GM11168 (cell line): Measurements from ENCODE around the gene SLIT3.
"Not testable (repeated sequence)": the region's sequence is repeated elsewhere in the genome, so short reads cannot be mapped to it uniquely, and the experiment has no call there.

Experiments
- in situ Hi-C: fragments of 300-500 bp; cut with MboI; formaldehyde crosslinking; loops from one replicate; pipeline ENCODE4 v1.12.0; 2022; ENCODE audit warnings: low sequenced_read_pairs; ENCODE audit not compliant: unreplicated experiment

Gene SLIT3

DNA sequence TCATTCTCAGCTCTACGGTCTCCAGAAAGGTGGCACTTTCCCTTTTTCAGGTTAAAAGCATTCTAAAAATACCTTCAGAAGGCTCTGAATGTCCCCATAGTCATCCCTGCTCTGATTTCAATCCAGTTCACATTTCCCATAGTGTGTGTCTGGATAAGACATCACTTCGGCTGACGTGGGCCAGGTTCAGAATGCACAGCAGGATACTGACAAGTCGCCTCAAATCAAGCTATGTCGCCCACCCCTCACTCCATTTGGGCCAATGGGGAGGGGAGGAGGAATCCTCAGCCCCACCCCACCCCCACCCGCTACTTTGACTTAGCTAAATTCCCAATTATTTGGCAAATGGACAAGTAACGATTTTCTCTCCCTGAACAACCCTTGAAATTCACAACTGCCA lies 148.0 kb downstream of the SLIT3 start:
- in situ Hi-C loops: no loop called here

DNA sequence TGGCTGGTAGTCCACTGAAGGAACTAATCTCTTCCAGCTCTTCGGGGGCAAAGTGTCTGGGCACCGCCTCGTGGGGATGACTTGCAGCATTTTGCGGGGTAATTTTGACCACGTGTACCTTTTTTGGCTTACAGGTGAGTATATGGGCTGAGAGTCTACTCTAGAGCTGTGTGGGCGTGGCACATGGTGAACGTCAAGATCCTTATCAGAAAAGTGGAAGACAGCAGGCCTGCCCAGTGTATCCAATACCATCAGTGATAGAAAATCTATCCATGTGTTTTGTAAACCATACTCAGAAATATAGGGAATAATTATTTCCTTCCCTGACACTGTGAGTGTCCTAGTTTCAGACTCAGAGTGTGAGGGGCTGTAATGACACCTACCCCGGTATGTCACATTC lies 148.5 kb downstream of the SLIT3 start:
- in situ Hi-C loops: no loop called here

DNA sequence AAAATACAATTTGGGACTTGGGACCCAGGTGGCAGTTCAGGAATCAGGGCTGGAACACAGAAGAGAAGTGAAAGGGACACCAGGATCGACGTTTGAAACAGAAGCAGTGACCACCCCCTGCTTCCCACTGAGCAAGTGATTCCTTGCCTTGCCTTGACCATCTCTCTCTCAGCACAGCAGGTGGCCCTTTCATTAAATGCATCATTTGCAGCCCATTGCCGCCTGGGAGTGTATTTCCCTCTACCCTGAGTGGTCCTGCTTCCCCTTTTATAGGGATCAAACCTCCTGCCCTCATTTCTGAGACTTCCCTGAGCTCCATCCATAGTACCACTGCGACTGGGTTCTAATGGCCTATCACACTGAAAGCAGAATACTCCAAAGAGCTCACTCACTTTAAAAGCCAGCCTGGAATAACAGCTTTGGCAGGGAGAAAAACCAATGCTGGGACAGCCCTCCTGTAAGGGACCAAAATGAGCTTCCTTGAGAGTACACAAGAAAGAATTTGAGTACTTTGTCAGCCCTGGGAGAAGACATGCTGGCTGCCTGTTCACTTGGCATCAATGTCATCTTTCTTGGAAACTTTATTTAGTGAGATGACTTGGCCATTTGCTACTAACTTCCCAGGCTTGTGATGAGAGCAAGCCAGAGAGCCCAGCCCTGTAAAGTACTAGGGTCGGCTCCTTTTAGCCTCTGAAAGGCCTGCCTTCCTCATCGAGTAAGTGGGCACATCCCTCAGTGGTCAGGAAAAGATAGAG lies 149.7 kb downstream of the SLIT3 start:
- in situ Hi-C loops: no loop called here

DNA sequence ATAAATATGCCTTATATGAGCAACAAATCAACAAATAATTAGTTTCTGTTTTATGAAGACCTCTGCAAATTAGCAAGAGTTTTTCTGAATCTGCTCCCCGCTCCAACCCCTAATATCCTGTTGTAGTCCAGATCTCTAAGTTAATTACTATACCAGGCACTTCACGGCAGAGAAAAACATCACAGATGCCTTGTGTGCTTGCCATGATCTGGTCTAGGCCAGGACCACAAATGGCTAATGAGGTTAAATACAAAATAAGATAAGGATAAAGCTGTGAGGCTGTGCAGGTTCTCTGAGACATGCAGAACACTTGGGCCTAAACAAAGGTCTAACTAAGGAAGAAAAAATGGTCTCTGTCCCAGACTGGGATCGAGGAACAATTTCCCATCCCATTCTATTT lies 150.8 kb downstream of the SLIT3 start:
- in situ Hi-C loops: no loop called here

DNA sequence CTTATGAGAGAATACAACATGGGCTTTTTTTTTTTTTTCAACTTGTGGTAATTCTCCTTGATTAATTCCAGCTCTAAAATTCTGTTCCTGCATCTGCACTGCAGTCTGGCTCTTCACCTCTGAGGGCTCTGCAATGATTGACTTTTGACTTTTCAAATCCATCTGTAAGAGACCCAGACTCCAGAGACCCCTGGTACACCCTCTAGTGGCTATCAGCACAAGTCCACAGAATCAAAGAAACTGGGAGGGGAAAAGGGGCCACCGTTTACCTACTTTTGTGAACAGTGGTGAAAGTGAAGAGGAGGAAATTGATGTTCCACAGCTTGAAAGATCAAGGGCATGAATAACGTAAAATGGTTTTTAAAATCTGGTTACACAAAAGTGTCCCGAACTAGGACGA lies 151.6 kb downstream of the SLIT3 start:
- in situ Hi-C loops: no loop called here

DNA sequence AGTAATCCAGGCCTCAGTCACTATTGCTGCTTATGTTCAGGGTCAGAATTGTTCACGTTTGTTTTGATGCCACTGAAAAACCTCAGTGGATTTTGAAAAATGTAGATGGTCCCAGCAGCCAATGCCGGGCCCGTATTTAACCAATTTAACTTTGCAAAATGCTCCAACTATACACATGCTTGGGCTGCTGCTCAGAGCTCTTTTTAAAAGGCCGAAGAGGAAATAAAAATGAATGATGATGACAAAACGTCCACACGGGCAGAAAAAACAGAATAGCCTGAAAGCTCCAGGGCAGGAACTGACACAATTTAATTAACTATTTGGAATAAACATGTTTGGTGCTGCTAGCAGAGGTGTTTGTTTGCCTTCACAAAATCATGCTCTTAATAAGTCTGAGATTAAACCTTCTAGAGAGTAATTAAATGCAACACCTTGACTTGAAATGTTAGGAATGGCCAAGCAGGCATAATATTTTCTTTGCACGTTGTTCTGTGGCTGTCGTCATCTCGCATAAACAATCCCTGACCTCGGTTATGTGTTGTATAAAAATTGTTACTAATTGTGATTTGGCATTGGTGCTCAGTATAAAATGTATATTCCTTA lies 152.7 kb downstream of the SLIT3 start:
- in situ Hi-C loops: no loop called here

DNA sequence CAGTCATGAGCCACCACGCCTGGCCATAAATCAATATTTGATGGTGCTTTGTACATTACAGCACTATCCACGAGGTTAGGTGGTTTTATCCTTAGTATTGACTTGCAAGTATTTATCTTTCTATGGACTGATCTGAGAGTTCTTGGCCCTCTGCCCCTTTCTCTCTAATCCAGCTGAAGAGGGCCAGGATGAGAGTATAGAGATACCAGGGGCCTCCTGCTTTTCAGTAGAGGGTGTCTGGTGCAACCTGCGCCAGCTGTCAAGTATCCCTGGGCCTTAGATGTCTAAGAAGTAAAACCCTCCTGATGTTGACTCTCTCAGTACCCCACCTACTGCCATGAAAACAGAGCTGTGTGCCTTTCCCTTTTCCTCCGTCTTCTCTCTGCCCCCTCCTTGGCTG lies 153.4 kb downstream of the SLIT3 start:
- in situ Hi-C loops: no loop called here

DNA sequence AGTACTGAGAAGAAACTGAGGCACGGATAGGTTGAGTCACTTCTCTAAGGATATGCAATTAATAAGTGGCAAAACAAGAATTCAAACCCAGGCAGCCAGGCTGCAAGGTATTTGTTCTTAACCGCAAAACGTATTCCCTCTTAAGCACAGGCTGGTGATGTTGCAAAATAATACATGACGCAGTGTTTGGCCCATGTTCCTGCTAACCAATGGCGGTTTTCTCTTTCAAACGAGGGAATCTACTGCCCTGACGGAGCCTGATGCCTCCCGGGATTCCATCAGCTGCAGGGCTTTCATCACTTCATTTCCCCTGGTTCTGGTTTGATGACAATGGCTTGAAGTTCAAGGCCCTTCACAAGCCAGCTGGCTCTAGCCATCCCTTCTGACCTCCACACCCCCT lies 154.8 kb downstream of the SLIT3 start:
- in situ Hi-C loops: no loop called here

DNA sequence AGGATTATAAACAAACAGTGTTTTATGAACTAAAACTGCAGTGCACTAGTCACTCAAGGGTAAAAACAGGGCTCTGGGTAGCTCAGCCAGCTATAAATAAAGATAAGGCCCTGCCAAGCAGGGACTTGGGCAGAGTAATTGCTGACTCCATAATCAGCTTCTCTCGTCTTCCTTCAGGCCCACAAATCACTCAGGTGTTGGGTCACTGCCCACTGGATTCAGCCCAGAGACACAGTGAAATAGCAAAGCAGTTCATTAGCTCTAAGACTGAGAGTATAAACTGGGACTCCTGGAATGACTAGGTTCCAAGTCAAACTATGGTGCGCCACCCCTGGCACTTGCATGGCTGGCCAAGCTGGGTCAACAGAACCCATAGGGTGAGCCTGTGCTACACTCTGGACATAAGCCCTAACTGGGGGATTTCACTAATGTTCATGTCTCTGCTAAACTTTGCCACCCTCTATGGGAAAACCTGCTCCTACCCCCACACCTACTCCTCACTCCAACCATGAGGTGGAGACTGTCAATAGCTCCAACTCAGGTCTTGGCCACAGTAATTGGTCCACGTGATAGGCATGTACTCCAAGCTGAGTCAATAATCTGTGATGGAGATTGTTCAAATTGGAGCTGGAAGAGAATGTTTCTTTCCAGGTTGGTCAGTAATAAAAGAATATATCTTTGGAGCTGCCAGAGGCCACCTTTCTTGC lies 158.5 kb downstream of the SLIT3 start:
- in situ Hi-C loops: no loop called here

DNA sequence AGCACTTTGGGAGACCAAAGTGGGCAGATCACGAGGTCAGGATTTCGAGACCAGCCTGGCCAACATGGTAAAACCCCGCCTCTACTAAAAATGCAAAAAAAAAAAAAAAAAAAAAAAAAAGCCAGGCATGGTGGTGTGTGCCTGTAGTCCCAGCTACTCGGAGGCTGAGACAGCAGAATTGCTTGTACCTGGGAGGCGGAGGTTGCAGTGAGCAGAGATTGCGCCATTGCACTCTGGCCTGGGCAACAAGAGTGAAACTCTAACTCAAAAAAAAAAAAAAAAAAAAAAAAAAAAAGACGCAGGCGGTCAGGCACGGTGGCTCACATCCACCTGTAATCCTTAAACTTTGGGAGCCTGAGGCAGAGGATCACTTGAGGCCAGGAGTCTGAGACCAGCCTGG lies 160.7 kb downstream of the SLIT3 start:
- in situ Hi-C loops: not testable (repeated sequence)

DNA sequence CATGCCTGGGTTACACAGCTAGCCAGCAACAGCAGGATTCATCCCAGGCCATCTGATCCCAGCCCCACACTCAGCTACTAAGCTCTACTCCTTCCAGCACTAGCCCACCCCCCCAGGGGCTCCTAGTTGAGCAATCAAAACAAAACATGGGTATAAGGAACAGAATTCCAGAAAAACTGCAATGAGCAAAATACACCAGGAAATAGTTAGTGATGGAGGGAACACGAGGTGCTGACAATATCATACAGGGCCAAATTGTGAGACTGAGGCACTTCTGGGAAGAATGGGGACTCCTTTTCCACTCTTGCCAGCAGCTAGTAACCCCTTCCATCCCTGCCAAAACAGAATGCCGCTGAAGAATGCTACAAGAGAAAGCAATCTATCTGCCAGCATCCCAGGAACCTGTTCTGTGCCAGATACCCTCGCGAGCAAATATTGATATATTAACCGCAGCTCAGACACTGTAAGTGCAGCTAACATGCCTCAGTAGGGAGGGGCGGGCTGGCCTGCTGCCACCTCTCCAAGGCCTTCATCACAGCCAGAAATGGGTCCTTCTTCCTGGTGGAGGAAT lies 161.4 kb downstream of the SLIT3 start:
- in situ Hi-C loops: no loop called here

DNA sequence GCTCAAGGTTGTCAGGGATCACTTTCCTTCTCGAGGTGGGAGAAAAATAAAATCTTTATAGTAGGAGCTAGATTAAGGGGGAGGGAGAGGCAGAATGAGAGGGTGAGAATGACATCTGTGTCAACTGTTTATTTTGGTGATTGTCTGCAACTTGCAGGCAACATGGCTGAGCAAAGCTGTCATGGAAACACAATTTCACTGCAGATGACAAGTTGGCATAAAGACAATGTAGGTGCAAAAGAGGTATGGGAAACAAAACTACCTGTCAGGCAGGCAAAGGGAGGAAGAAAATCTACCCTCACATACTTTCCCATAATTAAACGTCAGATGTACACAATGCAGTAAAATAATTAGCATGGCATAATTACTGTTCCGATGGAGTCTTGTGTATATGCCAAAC lies 167.4 kb downstream of the SLIT3 start:
- in situ Hi-C loops: no loop called here

DNA sequence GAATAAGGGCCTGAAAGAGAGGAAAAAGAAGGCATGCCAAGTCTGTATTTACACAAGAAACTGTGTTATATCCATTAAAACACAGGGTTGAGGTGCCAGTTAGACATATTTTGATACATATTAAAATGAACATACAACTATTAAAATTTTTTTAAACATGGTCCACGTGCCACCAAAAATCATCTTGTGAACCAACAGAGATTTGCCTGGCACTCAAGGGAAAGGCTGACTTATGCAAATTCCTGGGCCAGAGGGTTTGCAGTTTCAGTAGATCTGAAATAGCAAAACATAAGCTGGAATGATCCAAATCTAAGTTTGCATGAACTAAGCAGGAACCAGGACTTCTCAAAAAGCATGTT lies 168.7 kb downstream of the SLIT3 start:
- in situ Hi-C loops: no loop called here

DNA sequence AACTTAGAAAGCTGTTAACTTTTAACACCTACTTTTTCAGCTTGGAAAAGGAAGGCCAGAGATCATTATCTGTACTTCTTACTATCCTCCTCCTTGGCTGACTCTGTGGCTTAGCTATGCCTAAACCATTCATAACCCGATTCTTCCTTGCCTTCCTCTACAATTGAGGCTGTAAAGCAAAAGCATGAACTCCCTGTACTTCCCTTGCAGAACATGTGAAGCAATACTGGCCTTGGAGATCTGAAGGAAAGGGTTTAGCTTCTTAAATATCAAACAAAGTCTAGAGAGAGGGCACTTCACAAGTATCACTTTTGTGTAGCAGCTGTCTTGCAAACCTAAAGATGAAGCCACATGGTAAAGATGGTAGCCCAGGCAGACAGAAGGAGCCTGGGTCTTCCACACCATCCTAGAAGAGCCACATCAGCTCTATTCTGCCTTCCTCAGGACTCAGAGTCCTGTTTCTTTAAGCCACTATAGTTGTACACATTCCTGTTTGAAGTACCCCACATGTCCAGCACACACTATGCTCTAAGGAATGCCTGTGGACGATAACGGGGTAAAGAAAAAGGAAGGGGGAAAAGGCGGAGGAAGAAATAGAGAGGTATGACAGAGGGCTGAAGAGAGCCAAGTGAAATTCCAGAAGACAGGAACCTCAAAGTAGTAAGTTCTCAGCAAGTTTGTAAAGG lies 169.2 kb downstream of the SLIT3 start:
- in situ Hi-C loops: no loop called here

DNA sequence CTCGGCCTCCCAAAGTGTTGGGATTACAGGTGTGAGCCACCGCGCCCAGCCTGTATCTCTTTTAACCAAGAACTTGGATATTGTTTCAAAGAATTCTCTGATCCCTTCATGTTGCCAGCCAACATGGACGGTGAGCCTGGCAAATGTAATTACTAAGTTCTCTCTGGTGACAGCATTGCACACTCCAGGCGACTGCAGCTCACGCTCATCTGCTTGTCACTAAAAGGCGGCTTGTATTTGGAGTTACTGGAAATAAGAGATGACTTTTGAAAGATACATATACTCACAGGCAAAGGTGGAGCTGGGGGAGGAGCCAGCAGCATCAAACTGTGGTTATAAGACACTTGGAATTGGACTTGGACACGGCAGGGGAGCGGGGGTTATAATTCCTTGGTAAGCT lies 172.3 kb downstream of the SLIT3 start:
- in situ Hi-C loops: no loop called here

DNA sequence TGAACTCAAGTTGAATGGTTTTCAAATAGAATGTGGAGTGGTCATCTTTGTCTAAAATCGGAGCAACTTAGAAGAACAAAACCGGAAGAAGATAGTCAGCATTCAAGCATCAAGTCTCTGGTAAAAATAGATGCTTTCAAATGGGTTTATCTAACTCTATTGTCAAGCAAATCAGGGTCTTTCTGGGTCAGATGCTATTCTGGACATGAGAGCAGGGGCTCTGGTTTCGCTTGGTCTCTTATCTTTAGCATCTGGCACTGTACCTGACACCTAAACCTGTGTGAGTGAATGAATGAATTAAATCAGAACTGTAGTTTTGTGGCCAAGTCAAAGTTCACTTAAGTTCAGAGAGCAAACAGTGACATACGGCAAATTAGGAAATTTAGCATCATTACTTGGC lies 173.5 kb downstream of the SLIT3 start:
- in situ Hi-C loops: no loop called here

DNA sequence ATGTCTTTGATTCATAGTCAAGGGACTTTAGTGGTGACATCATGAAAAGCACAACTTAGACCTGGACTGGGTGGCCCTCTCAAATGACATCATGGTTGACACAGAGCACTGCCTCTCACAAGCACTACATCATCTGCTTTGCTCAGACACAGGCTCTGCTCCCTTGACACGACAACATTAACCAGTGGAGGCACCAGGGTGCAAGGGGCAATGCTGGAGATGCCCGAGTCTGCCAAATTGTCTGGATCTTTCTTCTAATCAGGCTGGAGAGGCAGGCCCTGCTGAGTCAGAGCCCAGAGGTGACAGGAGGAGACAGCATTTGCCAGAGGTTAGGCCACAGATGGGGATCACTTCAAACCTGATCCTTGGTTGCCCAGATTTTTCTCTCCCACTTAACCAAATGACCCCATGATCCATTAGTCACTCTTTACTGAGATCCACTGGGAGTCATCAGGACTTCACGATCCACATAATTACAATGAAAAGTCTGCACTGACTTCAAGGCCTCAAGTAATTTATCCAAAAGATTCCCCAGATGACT lies 174.4 kb downstream of the SLIT3 start:
- in situ Hi-C loops: no loop called here

DNA sequence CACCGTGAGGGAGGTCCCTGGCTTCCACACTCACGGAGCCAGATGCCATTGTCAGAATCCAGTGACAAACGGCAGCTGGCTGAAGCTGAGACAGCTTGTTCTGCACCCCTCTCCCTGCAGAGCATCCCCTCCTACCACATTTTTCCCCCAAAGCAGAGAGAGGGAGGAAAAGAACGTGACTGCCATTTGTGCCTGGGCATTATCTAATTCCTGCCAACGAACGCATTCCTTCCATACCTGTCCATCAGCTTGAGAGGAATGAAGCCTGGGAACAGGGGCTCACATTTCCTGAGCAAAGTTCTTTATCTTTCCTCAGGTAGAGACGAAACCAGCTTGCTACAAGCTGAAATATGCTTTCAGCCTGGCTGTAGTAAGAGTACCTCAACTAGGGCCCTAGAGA lies 175.4 kb downstream of the SLIT3 start:
- in situ Hi-C loops: no loop called here

DNA sequence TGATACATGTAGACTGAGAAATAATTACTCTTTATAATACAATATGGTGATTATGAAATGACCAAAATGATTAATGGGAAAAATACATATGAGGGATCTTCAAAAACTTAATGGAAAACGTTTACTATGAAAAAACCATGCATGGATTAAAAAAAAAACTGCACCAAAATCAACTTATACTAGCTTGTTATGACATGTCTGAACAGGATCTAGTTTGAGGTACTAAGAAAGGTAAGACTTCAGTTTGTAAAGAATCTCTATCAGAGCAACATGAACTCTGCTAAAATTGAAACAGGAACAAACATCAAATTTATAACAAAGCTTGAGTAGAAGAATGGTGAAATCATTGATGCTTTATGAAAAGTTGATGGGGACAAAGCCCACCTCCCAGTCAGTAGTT lies 178.0 kb downstream of the SLIT3 start:
- in situ Hi-C loops: no loop called here

DNA sequence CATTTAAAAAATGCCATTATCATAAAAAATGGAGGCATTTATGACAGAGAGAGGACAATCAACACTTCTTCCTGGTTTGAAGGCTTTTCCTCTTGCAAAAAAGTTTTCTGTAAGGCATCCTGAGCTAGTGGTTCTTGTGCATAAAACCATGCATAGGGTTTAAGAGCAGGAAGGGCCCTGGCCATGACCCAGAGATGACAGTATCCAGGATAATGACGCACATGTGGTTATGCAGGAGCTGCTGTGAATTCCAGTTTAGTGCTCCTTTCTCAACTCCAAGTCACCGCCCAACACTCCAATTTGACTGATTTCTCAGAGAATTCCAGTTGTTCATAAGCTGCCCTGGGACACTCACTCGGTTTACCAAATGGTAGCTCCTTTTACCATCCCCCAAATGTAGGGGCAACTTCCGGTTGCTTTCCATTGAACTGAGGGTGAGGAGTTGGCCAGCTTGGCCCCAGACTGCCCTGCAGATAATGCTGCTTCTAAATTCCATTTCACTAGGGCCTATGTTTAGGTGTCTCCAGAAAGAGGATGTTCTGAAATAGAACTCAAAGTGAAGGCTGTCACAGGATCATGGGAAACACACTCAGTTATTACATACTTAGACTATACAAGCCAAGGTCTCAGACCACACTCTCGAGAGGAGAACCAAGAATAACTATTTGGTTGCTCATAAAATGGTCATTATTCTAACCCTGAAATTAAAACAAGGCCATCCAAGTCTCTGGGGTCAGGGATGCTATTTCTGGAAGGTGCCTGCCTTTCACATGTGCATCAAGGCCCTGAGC lies 179.1 kb downstream of the SLIT3 start:
- in situ Hi-C loops: no loop called here
